GM12891 (cell line): ENCODE measurements around the gene SIDT2.

ENCODE experiments used
- DNase-seq: peaks from one replicate; pipeline ENCODE4 v3.0.0; 2011; ENCODE audit warnings: low spot score; ENCODE audit not compliant: insufficient read length
- FAIRE-seq: peaks from 2 replicates; lab custom pipeline; 2011; peaks lifted over from hg19 to GRCh38; lab: Jason Lieb, UNC
- PAX5 ChIP-seq: IDR thresholded peaks from 2 replicates; pipeline ENCODE4 v1.6.1; 2011; ENCODE audit warnings: low read length, moderate library complexity, mild to moderate bottlenecking; ENCODE audit not compliant: insufficient read depth, severe bottlenecking
- POLR2A ChIP-seq: IDR thresholded peaks from 2 replicates; pipeline ENCODE4 v1.6.1; 2011; ENCODE audit warnings: low read depth, low read length, control low read depth
- POLR2AphosphoS5 ChIP-seq: IDR thresholded peaks from 2 replicates; pipeline ENCODE4 v1.6.1; 2011; ENCODE audit warnings: low read depth, low read length, control low read depth
- POU2F2 ChIP-seq: IDR thresholded peaks from 2 replicates; pipeline ENCODE4 v1.6.1; 2011; ENCODE audit warnings: low read depth, mild to moderate bottlenecking, control low read depth, low read length, moderate library complexity
- SPI1 ChIP-seq: IDR thresholded peaks from 2 replicates; pipeline ENCODE4 v1.6.1; 2011; ENCODE audit warnings: low read depth, low read length, control low read depth
- TAF1 ChIP-seq: IDR thresholded peaks from 2 replicates; pipeline ENCODE4 v1.6.1; 2011; ENCODE audit warnings: low read depth, low read length, control low read depth

Gene SIDT2

DNA sequence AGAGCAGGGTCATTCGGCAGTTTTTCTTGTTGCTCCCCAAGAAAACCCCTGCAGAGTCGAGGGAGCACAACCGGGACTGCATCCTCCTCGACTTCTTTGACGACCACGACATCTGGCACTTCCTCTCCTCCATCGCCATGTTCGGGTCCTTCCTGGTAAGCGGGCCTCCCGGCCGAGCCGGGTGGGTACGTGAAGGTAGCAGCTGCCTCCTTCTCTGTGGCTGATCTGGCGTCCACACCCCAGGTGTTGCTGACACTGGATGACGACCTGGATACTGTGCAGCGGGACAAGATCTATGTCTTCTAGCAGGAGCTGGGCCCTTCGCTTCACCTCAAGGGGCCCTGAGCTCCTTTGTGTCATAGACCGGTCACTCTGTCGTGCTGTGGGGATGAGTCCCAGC lies 17.2 kb downstream of the SIDT2 start:
- TF ChIP-seq TAF1 (no peak), POLR2AphosphoS5 (no peak), PAX5 (no peak), SPI1 (no peak), POU2F2 (no peak), POLR2A (no peak)
- DNase-seq = no peak
- FAIRE-seq = no peak

DNA sequence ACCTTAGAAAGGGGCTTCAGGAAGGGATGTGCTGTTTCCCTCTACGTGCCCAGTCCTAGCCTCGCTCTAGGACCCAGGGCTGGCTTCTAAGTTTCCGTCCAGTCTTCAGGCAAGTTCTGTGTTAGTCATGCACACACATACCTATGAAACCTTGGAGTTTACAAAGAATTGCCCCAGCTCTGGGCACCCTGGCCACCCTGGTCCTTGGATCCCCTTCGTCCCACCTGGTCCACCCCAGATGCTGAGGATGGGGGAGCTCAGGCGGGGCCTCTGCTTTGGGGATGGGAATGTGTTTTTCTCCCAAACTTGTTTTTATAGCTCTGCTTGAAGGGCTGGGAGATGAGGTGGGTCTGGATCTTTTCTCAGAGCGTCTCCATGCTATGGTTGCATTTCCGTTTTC lies 18.5 kb downstream of the SIDT2 start:
- FAIRE-seq (no peak), DNase-seq (no peak)
- TF ChIP-seq SPI1 (no peak), TAF1 (no peak), PAX5 (no peak), POLR2AphosphoS5 (no peak), POLR2A (no peak)

DNA sequence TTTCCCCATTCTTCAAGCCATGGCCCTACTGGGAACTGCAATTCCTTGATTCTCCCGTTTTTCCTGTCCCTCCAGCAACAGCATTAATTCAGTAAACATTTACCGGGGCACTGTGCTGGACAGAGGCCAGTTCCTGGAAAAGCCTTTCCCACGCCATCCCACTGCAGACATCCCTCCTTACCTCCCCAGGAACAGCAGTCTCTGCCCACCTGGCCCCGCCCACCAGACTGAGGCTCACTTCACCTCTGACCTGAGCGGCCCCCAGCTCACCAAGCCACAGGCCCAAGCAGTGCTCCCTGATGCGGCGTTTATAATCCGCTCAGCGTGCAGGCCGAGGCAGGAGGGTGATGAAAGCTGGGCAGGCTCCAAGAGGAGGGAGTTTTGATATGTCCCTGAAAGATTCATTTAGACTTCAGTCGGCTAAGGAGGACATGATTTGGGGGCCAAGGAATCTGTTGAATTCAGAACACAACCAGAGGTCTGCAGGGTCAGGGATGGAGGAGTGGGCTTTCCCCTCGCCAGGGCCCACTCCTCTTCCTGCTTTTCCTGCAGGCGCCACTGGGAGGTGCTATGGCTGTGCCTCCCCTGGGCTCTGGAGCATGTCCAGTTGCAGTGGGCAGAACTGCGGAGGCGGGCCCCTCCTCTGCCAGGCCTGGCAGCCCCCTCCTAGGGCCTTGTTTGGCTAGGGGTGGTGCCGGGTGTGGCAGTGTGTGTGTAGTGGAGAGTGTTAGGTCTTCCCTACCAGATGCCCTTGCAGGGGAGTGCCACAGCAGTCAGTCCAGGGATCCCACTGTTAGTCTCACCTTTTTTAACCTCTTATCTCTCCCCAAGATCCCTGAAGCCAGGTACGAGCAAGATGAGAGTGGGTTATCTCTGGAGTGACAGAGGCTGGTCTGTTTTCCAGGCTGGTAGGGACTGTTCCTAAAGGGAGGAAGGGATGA lies 19.2 kb downstream of the SIDT2 start:
- TF ChIP-seq PAX5 (no peak), TAF1 (no peak), POU2F2 (no peak), POLR2AphosphoS5 (no peak), SPI1 (no peak), POLR2A (no peak)
- FAIRE-seq (no peak), DNase-seq (no peak)

DNA sequence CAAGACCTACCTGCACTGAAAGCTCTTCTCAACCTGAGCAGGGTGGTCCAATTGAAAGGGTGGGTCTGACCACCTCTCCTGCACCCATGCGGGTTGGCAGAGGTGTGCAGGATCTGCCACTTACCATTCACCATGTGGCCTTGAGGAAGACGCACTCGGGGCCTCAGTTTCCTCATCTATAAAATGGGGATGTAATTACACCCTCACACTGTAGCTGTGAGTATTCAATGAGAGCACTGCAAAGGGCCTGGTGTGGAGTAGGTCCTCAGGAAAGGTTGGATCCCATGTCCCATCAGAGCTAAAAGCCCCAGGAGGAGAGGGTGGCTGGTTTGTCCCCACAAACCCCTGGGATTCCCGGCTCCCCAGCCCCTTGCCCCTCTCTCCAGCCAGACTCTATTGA lies 20.1 kb downstream of the SIDT2 start:
- TF ChIP-seq PAX5 = no peak
- TF ChIP-seq POLR2A = no peak
- no peak for TF ChIP-seq SPI1

DNA sequence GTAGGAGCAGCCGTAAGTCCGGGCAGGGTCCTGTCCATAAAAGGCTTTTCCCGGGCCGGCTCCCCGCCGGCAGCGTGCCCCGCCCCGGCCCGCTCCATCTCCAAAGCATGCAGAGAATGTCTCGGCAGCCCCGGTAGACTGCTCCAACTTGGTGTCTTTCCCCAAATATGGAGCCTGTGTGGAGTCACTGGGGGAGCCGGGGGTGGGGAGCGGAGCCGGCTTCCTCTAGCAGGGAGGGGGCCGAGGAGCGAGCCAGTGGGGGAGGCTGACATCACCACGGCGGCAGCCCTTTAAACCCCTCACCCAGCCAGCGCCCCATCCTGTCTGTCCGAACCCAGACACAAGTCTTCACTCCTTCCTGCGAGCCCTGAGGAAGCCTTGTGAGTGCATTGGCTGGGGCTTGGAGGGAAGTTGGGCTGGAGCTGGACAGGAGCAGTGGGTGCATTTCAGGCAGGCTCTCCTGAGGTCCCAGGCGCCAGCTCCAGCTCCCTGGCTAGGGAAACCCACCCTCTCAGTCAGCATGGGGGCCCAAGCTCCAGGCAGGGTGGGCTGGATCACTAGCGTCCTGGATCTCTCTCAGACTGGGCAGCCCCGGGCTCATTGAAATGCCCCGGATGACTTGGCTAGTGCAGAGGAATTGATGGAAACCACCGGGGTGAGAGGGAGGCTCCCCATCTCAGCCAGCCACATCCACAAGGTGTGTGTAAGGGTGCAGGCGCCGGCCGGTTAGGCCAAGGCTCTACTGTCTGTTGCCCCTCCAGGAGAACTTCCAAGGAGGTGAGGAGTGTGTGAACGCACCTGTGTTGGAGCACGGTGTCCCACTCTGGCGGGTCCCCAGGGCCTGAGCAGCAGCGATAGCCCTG lies 20.7 kb downstream of the SIDT2 start, which contains the start of gene TAGLN:
TAGLN (plus strand) TSS at position 318 of the 863 bp plus-strand sequence. CDS start 3,644 bp downstream, outside the sequence.
- TF ChIP-seq POLR2A (no peak), POU2F2 (no peak), TAF1 (no peak), SPI1 (no peak), PAX5 (no peak), POLR2AphosphoS5 (no peak)
- FAIRE-seq (no peak), DNase-seq (no peak)

More for the DNA sequence above, 20.1 kb downstream of the SIDT2 start:
- no peak for FAIRE-seq
- no peak for DNase-seq

DNA sequence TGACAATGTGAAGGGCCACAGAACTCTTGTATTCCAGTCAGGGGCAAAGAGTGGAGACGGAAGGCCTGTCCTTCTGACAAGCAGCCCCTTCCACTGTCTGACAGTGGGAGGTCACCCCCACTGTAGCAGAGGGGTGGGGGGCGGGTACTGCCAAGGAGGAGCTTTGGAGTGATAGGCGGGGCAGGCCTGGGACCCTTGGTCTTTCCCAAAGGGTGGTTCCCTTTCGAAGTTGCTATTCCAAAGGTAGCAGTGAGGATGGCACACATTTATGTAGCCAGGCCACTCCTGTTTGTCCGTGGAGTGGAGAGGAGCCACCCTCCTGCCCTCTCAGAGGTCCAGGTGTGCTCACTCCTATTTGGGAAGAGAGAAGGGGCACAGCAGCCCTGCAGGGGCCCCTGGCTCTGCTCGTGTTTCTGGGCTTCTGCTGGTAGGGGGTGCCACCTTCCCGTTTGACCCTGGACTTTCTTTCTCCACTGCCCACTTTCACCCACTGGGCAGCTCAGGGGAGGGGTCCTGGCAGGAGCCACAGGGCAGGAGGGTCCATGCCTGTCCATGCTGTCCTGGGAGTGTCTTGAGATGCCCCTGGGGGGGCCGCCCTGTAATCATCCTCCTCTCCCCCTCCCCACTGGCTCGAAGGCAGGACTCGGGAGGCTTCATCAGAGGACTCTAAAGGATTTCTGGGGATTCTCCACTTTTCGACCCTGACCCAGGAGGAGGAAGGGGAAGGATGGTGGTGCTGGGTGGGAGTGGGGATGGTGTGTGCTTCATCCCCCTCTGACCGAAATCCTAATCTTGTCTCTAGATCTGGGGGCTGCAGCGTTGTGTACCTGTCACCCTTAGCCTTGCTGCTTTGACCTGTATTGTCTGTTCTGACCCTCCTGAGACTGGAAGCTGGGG lies 21.6 kb downstream of the SIDT2 start:
- FAIRE-seq (no peak), DNase-seq (no peak)
- TF ChIP-seq POLR2AphosphoS5 (no peak), PAX5 (no peak), TAF1 (no peak), POLR2A (no peak), SPI1 (no peak), POU2F2 (no peak)

DNA sequence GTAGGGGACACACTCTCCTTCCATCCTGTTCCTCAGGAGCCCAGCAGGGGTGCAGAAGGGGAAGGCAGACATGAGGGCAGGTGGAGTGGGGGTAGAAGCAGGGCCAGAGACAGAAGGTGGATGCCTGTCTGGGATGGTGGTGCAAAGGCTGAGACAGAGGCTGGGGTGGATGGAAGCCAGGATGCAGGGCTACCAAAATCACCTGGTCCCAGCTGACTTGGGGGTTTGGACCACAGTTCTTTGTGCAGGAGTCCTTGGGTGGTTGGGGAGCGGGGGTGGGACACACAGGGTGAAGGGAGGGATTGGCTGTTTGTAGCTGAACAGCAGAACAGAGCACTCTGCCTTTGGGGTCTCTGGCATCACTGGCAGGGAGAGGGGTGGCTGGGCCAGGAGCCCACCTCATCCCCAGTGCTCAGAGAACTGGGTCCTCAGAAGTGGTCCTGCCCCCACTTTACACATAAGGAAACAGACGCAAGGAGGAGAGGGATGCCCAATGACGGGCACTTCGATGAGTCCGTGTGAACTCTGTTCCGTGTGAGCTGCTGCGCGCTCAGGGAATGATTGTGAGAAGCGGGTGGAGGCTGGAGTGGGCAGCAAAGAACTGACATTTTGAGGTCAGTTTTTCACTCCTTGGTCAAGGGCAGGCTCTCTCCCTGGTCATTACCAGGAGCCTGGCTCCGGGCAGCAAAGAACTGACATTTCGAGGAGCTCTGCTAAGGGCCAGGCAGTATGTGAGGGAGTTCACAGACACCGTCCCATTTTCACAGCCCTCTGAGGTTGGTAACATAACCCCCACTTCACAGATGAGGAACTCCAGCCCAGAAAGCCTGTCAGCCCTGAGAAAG lies 22.5 kb downstream of the SIDT2 start:
- no peak for TF ChIP-seq POLR2A
- no peak for TF ChIP-seq SPI1
- no peak for TF ChIP-seq POLR2AphosphoS5
- no peak for TF ChIP-seq TAF1
- no peak for TF ChIP-seq PAX5
- no peak for TF ChIP-seq POU2F2
- FAIRE-seq = no peak
- no peak for DNase-seq

DNA sequence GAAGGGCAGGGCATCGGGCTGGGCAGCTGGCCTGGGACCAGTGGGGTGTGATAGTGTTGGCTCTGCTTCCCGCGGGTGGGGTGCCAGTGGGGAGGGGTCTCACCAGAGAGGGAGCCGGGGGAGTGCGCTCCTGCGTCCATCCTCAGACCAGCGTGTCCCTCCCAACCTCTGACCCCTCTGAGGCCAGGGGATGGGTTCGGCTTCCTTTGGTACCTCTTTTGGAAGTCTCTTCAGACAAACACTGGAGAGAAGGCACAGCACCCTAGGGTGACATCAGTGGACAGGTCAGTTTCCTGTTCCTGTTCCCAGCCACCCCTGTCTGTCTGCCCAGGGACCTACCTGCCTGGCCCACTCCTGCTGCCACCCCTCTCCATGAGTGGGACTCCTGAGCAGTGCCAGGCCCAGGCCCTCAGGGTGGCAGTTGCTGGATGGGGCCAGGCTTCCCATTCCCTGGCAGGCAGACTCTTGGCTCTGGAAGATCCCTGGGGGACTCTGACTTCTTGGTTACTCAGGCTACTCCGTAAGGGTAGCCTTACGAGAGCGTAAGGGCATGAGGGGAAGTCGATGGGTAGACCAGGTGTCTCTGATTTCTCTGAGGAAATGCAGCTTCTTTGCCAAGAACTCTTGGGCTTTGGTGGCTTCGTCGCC lies 23.2 kb downstream of the SIDT2 start:
- TF ChIP-seq POU2F2 (no peak), PAX5 (no peak), TAF1 (no peak), SPI1 (no peak), POLR2AphosphoS5 (no peak), POLR2A (no peak)

More for the DNA sequence above, 23.2 kb downstream of the SIDT2 start:
- FAIRE-seq (no peak), DNase-seq (no peak)
